DND-41 (cell line): ENCODE data around the gene CADPS.

Source experiments
- ATAC-seq: fragments of 200-7000 bp; cut with Tn5 transposase; 3 replicates; pipeline ENCODE4 v1.9.1; 2021; ENCODE audit warnings: low read depth; ENCODE audit not compliant: insufficient read depth
- DNase-seq: peaks from one replicate; pipeline ENCODE4 v3.0.0-alpha.2; 2020
- H2AFZ ChIP-seq: 2 replicates; pipeline ENCODE4 v1.6.0; 2012; ENCODE audit warnings: low read depth, low read length
- H3K27ac ChIP-seq: 2 replicates; pipeline ENCODE4 v1.5.1; 2012; ENCODE audit warnings: low read length, inconsistent platforms
- H3K27me3 ChIP-seq: fragments of 200-600 bp; sonication (generic); 2 replicates; pipeline ENCODE4 v1.6.0; 2012; ENCODE audit warnings: low read length, mild to moderate bottlenecking, inconsistent platforms; ENCODE audit not compliant: insufficient read depth, poor library complexity
- H3K36me3 ChIP-seq: 2 replicates; pipeline ENCODE4 v1.5.1; 2012; ENCODE audit warnings: low read length, inconsistent platforms; ENCODE audit not compliant: insufficient read depth
- H3K4me1 ChIP-seq: 2 replicates; pipeline ENCODE4 v1.5.1; 2012; ENCODE audit warnings: mild to moderate bottlenecking, low read length; ENCODE audit not compliant: insufficient read depth
- H3K4me2 ChIP-seq: 2 replicates; pipeline ENCODE4 v1.6.0; 2012; ENCODE audit warnings: mild to moderate bottlenecking, moderate library complexity, low read length, inconsistent platforms; ENCODE audit not compliant: insufficient read depth
- H3K4me3 ChIP-seq, 2 experiments: fragments of 200-600 bp in 1 of 2; shearing (Covaris generic) in 1 of 2; 2 replicates each; pipeline ENCODE4 v1.5.1; 2012 to 2016; ENCODE audit warnings: inconsistent platforms in 2 of 2, low read length in 2 of 2, mild to moderate bottlenecking in 2 of 2, low read depth in 1 of 2, moderate library complexity in 1 of 2
- H3K79me2 ChIP-seq: 2 replicates; pipeline ENCODE4 v1.6.0; 2012; ENCODE audit warnings: low read length, inconsistent platforms; ENCODE audit not compliant: insufficient read depth
- H3K9ac ChIP-seq: 2 replicates; pipeline ENCODE4 v1.6.0; 2012; ENCODE audit warnings: low read depth, mild to moderate bottlenecking, inconsistent platforms, low read length, moderate library complexity
- H3K9me3 ChIP-seq: 2 replicates; pipeline ENCODE4 v1.5.1; 2012; ENCODE audit warnings: low read length, moderate library complexity, mild to moderate bottlenecking, inconsistent platforms; ENCODE audit not compliant: insufficient read depth, severe bottlenecking
- H4K20me1 ChIP-seq: 2 replicates; pipeline ENCODE4 v1.6.0; 2012; ENCODE audit warnings: low read length; ENCODE audit not compliant: insufficient read depth
- CTCF ChIP-seq: IDR thresholded peaks from 2 replicates; pipeline ENCODE4 v1.5.1; 2012; ENCODE audit warnings: borderline replicate concordance, low read length, moderate library complexity, mild to moderate bottlenecking; ENCODE audit not compliant: poor library complexity, severe bottlenecking; ENCODE audit errors: extremely low read depth
- EZH2 ChIP-seq: IDR thresholded peaks from 3 replicates; pipeline ENCODE4 v1.6.1; 2012; ENCODE audit warnings: borderline replicate concordance, low read depth, mild to moderate bottlenecking, moderate library complexity, low read length, inconsistent platforms; ENCODE audit not compliant: severe bottlenecking

CADPS gene

GRCh38 chr3:62439176-62439813, 435.9 kb downstream of the CADPS start:
- Histone ChIP-seq H3K4me1 (no peaks in the 10 kb centered on the region), H3K4me3 (no peak overlapping the region), H3K27ac (no peak overlapping the region), H4K20me1 (no peaks in the 10 kb centered on the region), H3K36me3 (no peaks in the 10 kb centered on the region), H2AFZ (no peak overlapping the region), H3K9ac (no peak overlapping the region), H3K9me3 (peaks cover 2% of the 10 kb centered on the region), H3K27me3 (peaks cover 3% of the 10 kb centered on the region), H3K4me2 (no peak overlapping the region), H3K79me2 (no peaks in the 10 kb centered on the region)
- ATAC-seq, result no peak
- DNase-seq, result no peak
- TF ChIP-seq EZH2 (no peak), CTCF (no peak)

- DNase-seq, result no peak
- no peak overlapping the region for H2AFZ ChIP-seq
- H3K27ac ChIP-seq, result no peak overlapping the region
- H3K4me3 ChIP-seq, result no peak overlapping the region
- H3K9ac ChIP-seq, result no peak overlapping the region
- H3K27me3 ChIP-seq, result peaks cover 6% of the 10 kb centered on the region
- H3K36me3 ChIP-seq, result no peaks in the 10 kb centered on the region
- H3K4me1 ChIP-seq, result no peaks in the 10 kb centered on the region
- H3K79me2 ChIP-seq, result no peaks in the 10 kb centered on the region
- no peak for ATAC-seq
- no peaks in the 10 kb centered on the region for H4K20me1 ChIP-seq
- no peak overlapping the region for H3K4me2 ChIP-seq
- no peaks in the 10 kb centered on the region for H3K9me3 ChIP-seq
- TF ChIP-seq CTCF, result no peak
- TF ChIP-seq EZH2, result no peak
These were observed 438.4 kb downstream of the CADPS start for GRCh38 chr3:62436785-62437184.

- no peaks in the 10 kb centered on the region for H3K79me2 ChIP-seq
- no peaks in the 10 kb centered on the region for H4K20me1 ChIP-seq
- H3K27me3 ChIP-seq, result peaks cover 9% of the 10 kb centered on the region
- no peaks in the 10 kb centered on the region for H3K9me3 ChIP-seq
- no peak overlapping the region for H3K27ac ChIP-seq
- H3K4me1 ChIP-seq, result no peaks in the 10 kb centered on the region
- ATAC-seq (no peak), DNase-seq (no peak)
- H3K36me3 ChIP-seq, result no peaks in the 10 kb centered on the region
- H2AFZ ChIP-seq, result no peak overlapping the region
- no peak overlapping the region for H3K9ac ChIP-seq
- TF ChIP-seq EZH2 (no peak), CTCF (no peak)
- H3K4me2 ChIP-seq, result no peak overlapping the region
- H3K4me3 ChIP-seq, result no peak overlapping the region
These were observed 441.8 kb downstream of the CADPS start for GRCh38 chr3:62433396-62433795.
